Lower lobe of right lung (tissue), 2 donors: Measurements from ENCODE around the gene BTD. TPM values are rescaled to one million over a fixed set of nuclear protein-coding genes. Genes with fewer than 3 reads are reported as not detected.

Experiments
- ATAC-seq, 2 donors: fragments of 200-7000 bp; cut with Tn5 transposase; one replicate each; pipeline ENCODE4 v1.9.1; 2020 to 2022; ENCODE audit warnings: mild to moderate bottlenecking in 2 of 2, moderate library complexity in 2 of 2
- DNase-seq: peaks from one replicate; pipeline ENCODE4 v3.0.0-alpha.2; 2020
- H3K27ac ChIP-seq: fragments of 200-600 bp; one replicate; pipeline ENCODE4 v1.8.0; 2022
- H3K27me3 ChIP-seq: fragments of 200-600 bp; one replicate; pipeline ENCODE4 v1.8.0; 2022; ENCODE audit warnings: low read depth
- H3K36me3 ChIP-seq: fragments of 200-600 bp; one replicate; pipeline ENCODE4 v1.8.0; 2022; ENCODE audit warnings: mild to moderate bottlenecking
- H3K4me1 ChIP-seq: fragments of 200-600 bp; one replicate; pipeline ENCODE4 v1.8.0; 2022
- H3K4me3 ChIP-seq: fragments of 200-600 bp; one replicate; pipeline ENCODE4 v1.8.0; 2022; ENCODE audit warnings: mild to moderate bottlenecking
- H3K9me3 ChIP-seq: fragments of 200-600 bp; one replicate; pipeline ENCODE4 v1.8.0; 2022
- intact Hi-C: fragments of 100-400 bp; cut with DNase I; formaldehyde crosslinking; loops from one replicate; pipeline ENCODE4 v1.11.0; 2022
- total RNA-seq: library from RNA; stranded (reverse); fragmentation: NEBNext Ultra II Directional; extraction: Animal tissue kit (Norgen Biotek cat#: 25700); gene quantifications from one replicate; pipeline ENCODE4 v1.2.1, GENCODE V29; 2021
- TF ChIP-seq, protein P1 (sequence below): fragments of 200-600 bp; IDR thresholded peaks from one replicate; pipeline ENCODE4 v1.8.0; 2022; ENCODE audit warnings: antibody characterized with exemption, mild to moderate bottlenecking
- donor health status: DM: no; HTN: yes; CAD: no; lungs with severe emphysema.

BTD gene
- total RNA-seq, 1 donor from 2014 or later = 24.2 TPM

DNA sequence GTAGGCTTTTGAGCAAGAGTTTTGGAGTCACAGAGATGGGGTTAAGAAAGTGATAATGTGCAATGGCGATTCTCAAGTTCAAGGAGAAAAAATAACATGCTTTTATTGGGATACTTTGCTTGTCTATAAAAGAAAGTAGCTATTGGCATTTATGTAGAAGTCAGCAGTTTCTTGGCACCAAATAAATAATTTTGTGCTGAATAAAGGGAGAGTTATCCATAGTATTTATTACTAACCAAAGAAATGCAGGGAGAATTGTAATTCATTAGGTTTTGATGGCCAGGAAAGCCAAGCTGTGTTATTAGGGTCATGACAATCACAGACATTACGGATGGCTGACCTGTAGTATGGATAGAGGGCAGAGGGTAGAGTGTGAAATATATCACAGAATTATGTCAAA is 33.1 kb downstream of the BTD start:
- H3K27ac ChIP-seq = no peak overlapping the region
- peaks cover 35% of the 10 kb centered on the region for H3K4me1 ChIP-seq
- ATAC-seq (no peak), DNase-seq (no peak)
- no peaks in the 10 kb centered on the region for H3K36me3 ChIP-seq
- no peaks in the 10 kb centered on the region for H3K27me3 ChIP-seq
- TF ChIP-seq, protein P1, sequence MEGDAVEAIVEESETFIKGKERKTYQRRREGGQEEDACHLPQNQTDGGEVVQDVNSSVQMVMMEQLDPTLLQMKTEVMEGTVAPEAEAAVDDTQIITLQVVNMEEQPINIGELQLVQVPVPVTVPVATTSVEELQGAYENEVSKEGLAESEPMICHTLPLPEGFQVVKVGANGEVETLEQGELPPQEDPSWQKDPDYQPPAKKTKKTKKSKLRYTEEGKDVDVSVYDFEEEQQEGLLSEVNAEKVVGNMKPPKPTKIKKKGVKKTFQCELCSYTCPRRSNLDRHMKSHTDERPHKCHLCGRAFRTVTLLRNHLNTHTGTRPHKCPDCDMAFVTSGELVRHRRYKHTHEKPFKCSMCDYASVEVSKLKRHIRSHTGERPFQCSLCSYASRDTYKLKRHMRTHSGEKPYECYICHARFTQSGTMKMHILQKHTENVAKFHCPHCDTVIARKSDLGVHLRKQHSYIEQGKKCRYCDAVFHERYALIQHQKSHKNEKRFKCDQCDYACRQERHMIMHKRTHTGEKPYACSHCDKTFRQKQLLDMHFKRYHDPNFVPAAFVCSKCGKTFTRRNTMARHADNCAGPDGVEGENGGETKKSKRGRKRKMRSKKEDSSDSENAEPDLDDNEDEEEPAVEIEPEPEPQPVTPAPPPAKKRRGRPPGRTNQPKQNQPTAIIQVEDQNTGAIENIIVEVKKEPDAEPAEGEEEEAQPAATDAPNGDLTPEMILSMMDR = no peak
- H3K9me3 ChIP-seq = no peaks in the 10 kb centered on the region
- intact Hi-C loops = no loop called here
- H3K4me3 ChIP-seq = no peak overlapping the region

DNA sequence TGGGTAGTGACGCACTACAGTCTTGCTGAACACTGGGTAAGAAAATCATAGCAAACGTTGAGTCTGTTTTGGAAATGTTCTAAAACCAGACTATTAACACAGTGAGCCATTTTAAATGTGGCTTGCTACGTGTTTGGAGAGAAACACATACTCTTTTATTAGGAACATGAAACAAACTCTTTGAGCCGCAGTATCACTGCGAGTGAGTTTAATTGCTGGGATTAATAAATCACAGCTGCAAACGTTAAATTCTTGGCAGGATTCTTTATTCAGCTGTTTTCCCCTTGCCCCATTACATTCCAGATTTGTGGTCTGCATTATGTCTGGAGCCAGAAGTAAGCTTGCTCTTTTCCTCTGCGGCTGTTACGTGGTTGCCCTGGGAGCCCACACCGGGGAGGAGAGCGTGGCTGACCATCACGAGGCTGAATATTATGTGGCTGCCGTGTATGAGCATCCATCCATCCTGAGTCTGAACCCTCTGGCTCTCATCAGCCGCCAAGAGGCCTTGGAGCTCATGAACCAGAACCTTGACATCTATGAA is 33.6 kb downstream of the BTD start:
- H3K27me3 ChIP-seq = no peaks in the 10 kb centered on the region
- DNase-seq = no peak
- intact Hi-C loops = no loop called here
- no peaks in the 10 kb centered on the region for H3K36me3 ChIP-seq
- TF ChIP-seq, protein P1 = no peak
- H3K27ac ChIP-seq = peak overlapping the region; percentile 68
- ATAC-seq = peak in 1 of 2 donors; percentile 37
- no peaks in the 10 kb centered on the region for H3K9me3 ChIP-seq
- H3K4me3 ChIP-seq = no peak overlapping the region
- H3K4me1 ChIP-seq = peaks cover 29% of the 10 kb centered on the region

- TF ChIP-seq, protein P1 = no peak
- DNase-seq = no peak
- peaks cover 22% of the 10 kb centered on the region for H3K4me1 ChIP-seq
- no peaks in the 10 kb centered on the region for H3K9me3 ChIP-seq
- no peaks in the 10 kb centered on the region for H3K27me3 ChIP-seq
- ATAC-seq = peak; percentile 56 to 68
- peak overlapping the region; percentile 68 for H3K27ac ChIP-seq
- H3K4me3 ChIP-seq = peak overlapping the region; percentile 12
- intact Hi-C loops = no loop called here
- H3K36me3 ChIP-seq = no peaks in the 10 kb centered on the region
Observed at GRCh38 chr3:15636028-15636709, 34.6 kb downstream of the BTD start.

GRCh38 chr3:15637131-15637951 is 35.8 kb downstream of the BTD start:
- Histone ChIP-seq H3K4me1 (peaks cover 22% of the 10 kb centered on the region), H3K27ac (peak overlapping the region; percentile 68), H3K4me3 (no peak overlapping the region), H3K9me3 (no peaks in the 10 kb centered on the region), H3K36me3 (no peaks in the 10 kb centered on the region), H3K27me3 (no peaks in the 10 kb centered on the region)
- intact Hi-C loops = no loop called here
- ATAC-seq (no peak), DNase-seq (no peak)
- TF ChIP-seq, protein P1 = no peak

DNA sequence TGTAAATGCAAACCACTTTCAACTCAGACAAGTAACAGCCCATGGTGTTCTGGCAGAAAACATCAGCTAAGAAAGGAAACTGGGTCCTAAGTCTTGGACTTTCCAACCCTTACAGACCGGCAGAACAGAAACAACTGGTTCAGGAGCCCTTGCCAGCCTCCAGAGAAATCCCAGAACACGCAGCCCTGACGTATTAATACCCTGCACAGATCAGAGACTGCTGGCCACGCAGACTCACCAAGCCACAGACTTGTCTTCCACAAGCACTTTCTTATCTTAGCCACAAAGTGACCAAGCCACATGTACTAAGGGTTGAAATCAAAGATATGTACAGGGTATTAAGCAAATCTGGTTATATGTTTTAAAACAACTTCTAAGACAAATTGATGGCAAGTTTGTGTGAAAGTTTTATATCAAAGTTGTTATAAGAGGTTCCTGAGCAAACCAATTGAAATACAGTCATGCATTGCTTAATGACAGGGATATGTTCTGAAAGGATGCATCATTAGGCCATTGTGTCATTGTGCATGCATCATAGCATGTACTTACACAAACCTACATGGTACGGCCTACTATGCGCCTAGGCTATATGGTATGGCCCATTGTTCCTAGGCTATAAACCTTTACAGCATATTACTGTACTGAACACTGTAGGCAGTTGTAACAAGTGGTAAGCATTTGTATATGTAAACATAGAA is 36.8 kb downstream of the BTD start:
- intact Hi-C loops = no loop called here
- peaks cover 22% of the 10 kb centered on the region for H3K4me1 ChIP-seq
- no peaks in the 10 kb centered on the region for H3K36me3 ChIP-seq
- no peaks in the 10 kb centered on the region for H3K9me3 ChIP-seq
- no peak for DNase-seq
- no peak overlapping the region for H3K27ac ChIP-seq
- H3K4me3 ChIP-seq = no peak overlapping the region
- H3K27me3 ChIP-seq = no peaks in the 10 kb centered on the region
- no peak for ATAC-seq
- TF ChIP-seq, protein P1 = no peak
